ENCODE results near the gene U2AF1L4. TPM values are rescaled to one million over a fixed set of nuclear protein-coding genes. Genes with fewer than 3 reads are reported as not detected.

U2AF1L4 gene
- polyA plus RNA-seq, 3 donors, result 13.2 to 30.3 (median 28.8) TPM

DNA sequence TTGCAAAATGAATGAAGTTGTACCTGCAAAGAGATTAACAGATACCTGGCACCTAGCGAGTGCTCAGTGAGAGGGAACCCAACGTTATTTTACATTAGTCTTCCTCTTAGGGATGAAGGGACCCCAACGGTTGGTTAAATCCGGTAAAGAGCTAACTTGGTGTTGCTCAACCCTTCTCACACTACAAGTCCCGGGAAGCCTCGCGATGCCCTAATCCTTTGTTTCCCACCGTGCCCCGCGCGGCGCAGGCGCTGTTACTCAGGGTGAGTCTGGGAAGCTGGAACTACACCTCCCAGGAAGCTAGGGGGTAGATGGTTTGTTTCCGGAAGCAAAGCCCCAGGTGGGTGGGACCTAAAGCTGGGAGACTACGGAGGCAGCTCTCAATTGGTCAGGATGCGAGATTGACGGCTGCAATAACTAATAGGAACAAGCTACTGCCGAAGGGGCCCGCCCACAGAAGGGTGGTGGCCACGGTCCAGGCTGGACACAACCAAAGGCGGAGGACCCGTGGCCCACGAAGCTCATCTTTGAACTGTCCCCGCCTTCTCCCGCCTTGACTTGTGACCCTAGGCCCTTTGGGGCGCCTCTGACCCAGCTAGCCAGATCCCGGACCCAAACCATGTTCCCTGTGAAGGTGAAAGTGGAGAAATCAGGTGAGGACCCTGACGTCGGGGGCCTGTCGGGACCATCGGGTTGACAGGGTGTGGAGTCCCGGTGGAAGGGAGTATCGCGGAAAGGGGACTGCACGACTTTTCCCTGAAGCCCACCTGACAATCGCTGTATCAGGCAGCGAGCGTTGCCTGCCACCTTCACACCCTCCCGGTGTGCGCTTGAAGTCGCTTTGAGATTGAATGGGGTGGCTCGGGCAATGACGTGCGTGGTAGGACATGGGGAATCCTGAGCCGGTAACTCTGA, 3.1 kb upstream of the U2AF1L4 start, which contains the start of gene LIN37:
LIN37 (plus strand) TSS at position 471 of the 915 bp plus-strand sequence; CDS start at position 620, 149 bp downstream.
- WGBS, 3 donors, result 1% methylated on average over 45 of the region's 45 CpGs
- H3K27ac ChIP-seq (ENCODE audit: low read depth, low read length), result no peak within 1 kb of the TSS

DNA sequence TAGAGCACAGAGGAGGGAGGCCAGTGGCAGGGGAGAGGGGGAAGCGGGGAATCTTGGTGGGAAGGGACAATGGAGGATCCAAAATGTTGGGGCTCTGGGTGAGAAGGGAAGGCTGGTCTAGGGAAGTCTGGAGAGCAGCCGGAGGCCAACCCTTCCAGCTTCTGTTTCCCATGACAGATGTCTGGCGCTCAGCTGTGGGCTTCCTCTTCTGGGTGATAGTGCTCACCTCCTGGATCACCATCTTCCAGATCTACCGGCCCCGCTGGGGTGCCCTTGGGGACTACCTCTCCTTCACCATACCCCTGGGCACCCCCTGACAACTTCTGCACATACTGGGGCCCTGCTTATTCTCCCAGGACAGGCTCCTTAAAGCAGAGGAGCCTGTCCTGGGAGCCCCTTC, 1.3 kb upstream of the U2AF1L4 start:
- H3K27ac ChIP-seq (ENCODE audit: low read depth, low read length), result no peak overlapping the region
- WGBS, 3 donors, result 72 to 83% (median 77%) methylated on average over 5 of the region's 5 CpGs

DNA sequence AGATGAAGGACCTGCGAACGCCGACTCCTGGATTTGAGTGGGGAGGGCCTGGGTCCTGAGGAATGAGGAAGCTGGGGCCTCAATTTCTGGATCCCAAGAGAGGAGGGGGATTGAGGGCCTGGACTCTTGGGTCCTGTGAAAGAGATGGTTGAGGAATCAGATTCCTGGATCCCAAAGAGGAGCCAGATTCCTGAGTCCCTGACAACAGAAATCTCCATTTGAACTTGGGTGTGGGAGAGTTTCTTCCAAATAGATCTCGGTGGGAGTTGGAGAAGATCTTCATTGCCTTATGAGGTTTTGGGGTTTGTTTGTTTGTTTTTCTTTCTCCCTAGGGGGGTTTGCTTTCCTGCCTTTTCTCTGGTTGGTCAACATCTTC, 857 bp upstream of the U2AF1L4 start:
- H3K27ac ChIP-seq (ENCODE audit: low read depth, low read length), result no peak overlapping the region
- 1 to 12% (median 11%) methylated on average over 4 of the region's 4 CpGs for WGBS, 3 donors

DNA sequence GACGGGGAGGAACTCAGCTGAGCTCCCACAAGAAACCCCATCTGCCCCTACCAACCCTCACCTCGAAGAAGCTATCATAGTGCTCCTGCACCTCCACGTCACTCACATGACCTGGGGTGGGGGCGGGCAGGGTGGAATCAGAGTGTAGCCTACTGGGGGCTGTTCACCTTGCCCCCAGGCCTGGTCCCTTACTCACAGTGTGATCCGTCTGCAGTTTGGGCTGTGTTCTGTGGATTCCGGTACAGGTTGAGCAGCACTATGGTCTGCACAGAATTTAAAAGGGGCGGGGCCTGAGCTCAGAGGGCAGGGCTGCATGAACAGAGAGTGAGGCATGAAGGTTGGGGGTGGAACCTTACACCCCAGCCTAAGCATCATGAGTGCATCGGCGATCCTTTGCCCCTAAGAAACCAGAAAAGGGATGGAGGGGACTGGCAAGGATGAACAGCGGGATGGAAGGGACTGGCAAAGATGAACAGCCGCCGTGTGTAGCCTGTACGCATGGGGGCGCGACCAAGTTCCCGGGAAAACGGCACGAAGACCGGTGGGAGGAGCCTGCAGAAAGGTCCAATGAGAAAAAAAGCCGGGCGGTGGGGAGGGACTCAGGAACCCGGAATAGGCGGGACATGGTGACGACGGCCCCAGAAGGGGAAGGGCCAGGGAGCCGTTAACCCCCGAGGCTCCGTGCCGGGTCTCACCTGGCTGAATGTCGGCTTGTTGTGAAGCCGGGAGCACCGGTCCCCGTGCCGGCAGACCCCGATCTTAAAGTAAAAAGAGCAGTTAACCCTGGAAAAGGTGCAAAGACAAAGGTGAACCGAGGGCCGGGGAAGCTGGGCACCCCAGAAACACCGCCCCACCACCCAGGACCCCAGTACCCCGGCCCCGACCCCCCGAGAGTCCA, 539 bp downstream of the U2AF1L4 start:
- 7 to 8% (median 7%) methylated on average over 40 to 41 of the region's 41 CpGs for WGBS, 3 donors
- H3K27ac ChIP-seq (ENCODE audit: low read depth, low read length), result peak overlapping the region; percentile 98

DNA sequence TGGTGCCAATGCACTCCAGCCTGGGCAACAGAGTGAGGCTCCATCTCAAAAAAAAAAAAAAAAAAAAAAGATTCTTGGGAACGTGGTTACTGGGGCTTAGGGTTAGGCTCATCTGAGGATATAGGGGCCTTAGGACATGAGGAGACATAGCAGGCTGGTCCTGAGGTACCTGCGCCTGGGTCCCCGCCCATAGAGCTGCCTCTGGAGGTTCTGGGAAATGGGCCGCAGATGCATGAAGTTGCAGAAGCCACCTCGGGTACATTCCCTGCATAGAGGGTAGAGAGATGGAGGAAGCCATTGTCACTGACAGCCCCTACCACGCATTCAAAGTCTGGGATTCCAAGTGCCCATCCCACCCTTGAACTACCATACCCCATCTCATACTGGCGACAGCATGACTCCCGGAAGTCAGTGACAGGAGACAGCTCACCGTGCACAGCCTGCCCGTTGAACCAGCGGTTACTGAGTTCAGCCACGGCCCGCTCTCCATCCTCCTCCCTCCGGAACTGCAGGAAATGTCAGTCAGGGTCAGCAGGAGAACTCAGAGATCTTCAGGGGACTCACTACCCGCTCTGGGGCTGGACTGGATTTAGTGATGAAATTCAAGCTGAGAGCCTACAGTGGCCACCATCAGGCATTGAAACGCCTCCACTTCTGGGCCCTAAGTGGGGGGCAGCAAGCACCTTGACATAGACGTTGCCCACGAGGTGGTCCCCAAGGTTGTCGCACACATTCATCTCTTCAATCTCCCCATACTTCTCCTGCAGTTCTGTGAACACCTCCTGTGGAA, 1.4 kb downstream of the U2AF1L4 start:
- H3K27ac ChIP-seq (ENCODE audit: low read depth, low read length), result no peak overlapping the region
- 85 to 89% (median 89%) methylated on average over 19 of the region's 19 CpGs for WGBS, 3 donors

DNA sequence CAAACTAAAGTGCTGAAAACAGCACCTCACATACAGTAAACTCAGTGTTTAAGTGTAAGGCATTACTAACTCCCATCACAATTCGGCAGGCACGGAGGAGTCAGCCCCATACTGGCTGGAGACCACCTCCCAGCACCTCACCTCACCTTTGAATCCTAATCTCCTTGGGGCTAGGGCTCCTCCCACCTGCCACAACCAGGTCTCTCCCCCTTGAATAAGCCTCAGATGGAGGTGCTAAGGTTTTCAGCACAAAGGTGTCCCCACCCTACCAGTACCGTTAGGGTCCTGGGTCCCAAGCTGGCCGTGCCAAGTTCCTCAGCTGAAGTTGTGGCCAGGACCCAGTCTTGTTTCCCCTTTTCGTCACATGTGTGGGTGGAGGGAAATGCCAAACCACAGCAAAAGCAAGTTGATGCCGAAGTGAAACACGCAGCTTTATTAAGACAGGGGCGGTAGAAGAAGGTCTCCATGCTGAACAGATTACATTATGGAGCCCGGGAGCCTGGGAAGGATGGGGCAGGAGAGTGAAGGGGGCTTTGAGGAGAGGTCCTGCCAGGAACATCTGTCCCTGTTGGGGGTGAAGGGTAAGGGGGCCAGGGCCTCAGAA, 3.0 kb downstream of the U2AF1L4 start, which contains the start of gene IGFLR1:
IGFLR1 (minus strand) TSS at position 332 of the 604 bp plus-strand sequence. CDS start 1,272 bp downstream, outside the sequence.
- 51 to 73% (median 60%) methylated on average over 9 of the region's 9 CpGs for WGBS, 3 donors
- peak within 1 kb of the TSS; percentile 19 for H3K27ac ChIP-seq (ENCODE audit: low read depth, low read length)

DNA sequence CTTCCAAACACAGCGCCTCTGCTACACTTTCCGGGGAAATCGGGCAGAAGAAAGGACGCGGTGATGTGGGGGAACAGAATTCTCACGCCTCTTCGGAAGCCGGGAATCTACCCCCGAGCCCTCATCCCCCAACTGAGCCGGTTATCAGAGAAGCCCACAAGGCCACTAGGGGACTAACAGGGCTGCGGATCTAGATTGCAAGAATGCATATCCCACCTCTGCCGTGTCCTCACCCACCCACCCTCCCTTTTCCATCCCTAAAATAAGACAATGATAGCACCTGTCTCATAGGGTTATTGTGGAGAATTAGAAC, 4.1 kb downstream of the U2AF1L4 start:
- WGBS, 3 donors, result 1 to 10% (median 5%) methylated on average over 12 of the region's 12 CpGs
- H3K27ac ChIP-seq (ENCODE audit: low read depth, low read length), result peak overlapping the region; percentile 51

DNA sequence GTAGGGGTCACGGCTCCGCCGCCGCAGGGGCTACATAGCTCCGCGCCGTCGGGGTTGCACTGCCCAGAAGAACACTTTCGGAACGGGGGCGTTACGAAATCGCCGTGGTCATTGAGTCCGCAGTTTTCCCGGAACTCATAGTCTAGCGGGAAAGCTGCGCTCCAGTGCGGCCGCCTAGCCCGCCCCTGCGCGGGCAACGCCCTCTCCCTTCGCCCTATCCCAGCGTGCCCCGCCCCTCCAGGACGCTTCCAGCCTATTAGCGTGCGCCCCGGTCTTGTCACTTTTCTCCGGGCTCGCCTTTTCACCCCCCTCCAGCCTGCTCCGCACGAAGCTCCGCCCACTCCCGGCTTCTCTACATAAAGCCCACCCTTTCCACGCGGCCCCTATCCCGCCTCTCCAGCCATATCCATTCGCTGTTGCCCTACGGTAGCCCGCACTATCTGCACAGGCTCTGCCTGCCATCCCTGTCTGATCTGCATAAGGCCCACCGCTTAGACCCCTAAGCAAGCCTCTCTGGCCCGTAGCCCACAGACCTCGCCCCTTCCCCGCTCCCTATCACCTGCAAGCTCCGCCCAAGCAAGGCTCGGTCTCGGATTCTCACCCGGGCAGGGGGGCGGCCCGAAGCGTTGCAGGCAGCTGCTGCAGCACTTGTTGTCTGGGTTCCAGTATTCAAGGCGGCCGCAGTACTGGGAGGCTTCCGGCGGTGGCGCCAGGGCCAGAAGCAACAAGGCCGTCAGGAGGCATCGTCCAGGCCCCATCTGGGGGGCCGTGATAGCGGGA, 4.6 kb downstream of the U2AF1L4 start:
- H3K27ac ChIP-seq (ENCODE audit: low read depth, low read length), result peak overlapping the region; percentile 51
- 0 to 1% (median 0%) methylated on average over 59 to 63 of the region's 63 CpGs for WGBS, 3 donors

DNA sequence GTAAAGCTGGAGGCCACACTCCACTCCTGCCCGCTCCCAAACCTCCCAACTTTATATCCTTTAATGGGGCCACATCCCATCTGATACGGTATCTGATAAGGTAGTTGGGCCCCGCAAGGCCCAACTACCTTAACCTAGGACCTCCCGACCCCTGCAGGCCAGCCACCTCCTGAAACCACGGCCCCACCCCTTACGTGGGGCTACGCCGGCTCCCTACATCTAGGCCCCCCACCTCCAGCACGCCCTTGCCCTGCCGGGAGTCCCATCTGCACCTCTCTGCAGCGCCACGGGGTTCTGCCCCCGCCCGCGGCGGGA, 5.2 kb downstream of the U2AF1L4 start:
- 0 to 7% (median 5%) methylated on average over 16 of the region's 16 CpGs for WGBS, 3 donors
- H3K27ac ChIP-seq (ENCODE audit: low read depth, low read length), result peak overlapping the region; percentile 45

DNA sequence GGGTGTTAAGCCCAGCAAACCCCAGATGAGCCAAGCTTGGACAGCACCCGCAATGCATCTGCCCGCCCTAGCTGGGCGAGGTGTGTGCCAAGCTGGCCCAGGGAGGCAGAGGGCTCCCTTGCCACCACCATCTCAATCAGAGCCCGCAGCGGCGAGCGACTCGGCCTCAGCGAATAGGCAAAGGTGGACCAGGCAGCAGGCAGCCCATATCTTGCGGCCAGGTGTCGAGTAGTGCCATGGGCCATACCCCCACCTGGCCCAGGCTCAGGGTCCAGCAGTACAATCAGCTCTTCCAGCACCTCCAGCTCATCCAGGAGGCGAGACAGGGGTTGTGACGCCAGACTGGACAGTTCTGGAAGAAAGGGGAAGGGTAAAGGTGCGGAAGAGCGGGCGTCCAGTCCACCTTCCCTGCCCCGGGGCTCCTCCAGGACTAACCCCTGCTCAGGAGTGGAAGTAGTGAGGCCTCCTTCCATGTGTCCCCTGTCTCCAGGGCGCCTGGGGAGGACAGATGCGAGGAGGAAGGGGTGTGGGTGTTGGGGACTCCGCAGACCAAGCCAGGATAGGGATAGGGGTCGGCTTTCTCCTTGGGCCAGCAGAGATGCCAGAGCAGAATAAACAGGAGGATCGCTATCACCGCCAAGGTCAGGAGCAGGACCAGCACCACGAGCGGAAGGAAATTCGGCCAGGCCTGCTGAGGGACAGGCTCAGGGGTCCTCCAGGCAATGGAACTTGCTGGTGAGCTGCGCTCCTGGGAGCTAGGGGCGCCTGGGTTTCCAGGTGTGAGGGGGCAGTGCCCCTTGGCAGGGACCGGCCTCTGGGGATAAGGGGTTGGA, 5.7 kb downstream of the U2AF1L4 start:
- WGBS, 3 donors, result 70 to 81% (median 80%) methylated on average over 29 of the region's 29 CpGs
- peak overlapping the region; percentile 45 for H3K27ac ChIP-seq (ENCODE audit: low read depth, low read length)

DNA sequence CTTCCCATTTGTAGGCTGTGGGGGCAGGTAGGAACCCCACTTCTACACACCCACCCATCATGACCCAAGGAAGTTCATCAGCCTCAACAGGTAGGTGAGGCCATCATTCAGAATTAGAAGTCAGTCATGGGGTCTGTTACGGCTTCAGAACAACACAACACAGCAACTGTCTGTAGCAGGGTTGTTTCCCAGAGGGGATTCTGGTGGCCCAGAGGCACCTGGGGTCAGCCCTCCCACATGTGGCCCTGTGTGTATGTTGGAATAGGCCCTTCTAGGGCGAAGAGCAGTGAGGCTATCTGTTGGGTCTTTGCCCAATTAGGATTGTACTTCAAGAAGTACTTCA, 6.4 kb downstream of the U2AF1L4 start:
- H3K27ac ChIP-seq (ENCODE audit: low read depth, low read length), result no peak overlapping the region
- WGBS, 3 donors, result 72 to 97% (median 83%) methylated on average over 2 of the region's 2 CpGs

DNA sequence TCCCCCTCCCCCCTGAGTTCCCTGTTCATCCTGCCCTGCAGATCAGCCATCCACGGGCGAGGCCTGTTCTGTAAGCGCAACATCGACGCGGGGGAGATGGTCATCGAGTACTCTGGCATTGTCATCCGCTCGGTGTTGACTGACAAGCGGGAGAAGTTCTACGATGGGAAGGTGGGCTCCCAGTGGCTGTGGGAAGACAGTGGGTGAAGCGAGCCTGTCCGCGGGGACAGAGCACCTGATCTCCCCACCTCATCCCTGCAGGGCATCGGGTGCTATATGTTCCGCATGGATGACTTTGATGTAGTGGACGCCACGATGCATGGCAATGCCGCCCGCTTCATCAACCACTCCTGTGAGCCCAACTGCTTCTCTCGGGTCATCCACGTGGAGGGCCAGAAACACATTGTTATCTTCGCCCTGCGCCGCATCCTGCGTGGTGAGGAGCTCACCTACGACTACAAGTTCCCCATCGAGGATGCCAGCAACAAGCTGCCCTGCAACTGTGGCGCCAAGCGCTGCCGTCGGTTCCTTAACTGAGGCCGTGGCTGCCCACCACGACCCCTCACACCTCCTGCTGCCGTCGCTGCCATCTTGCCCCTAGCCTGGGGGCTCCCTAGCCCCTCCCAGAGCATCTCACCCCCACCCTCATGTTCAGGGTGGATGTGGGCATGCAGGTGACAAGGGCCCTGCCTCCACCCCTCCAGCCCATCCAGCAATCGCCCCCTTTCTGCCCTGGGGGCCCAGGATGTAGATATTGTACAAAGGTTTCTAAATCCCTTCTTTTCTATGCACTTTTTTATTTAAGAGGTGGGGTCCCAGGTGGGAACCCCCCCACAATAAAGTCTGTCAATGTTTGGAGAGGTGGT, 7.0 kb downstream of the U2AF1L4 start:
- no peak overlapping the region for H3K27ac ChIP-seq (ENCODE audit: low read depth, low read length)
- 90 to 91% (median 91%) methylated on average over 37 of the region's 37 CpGs for WGBS, 3 donors

DNA sequence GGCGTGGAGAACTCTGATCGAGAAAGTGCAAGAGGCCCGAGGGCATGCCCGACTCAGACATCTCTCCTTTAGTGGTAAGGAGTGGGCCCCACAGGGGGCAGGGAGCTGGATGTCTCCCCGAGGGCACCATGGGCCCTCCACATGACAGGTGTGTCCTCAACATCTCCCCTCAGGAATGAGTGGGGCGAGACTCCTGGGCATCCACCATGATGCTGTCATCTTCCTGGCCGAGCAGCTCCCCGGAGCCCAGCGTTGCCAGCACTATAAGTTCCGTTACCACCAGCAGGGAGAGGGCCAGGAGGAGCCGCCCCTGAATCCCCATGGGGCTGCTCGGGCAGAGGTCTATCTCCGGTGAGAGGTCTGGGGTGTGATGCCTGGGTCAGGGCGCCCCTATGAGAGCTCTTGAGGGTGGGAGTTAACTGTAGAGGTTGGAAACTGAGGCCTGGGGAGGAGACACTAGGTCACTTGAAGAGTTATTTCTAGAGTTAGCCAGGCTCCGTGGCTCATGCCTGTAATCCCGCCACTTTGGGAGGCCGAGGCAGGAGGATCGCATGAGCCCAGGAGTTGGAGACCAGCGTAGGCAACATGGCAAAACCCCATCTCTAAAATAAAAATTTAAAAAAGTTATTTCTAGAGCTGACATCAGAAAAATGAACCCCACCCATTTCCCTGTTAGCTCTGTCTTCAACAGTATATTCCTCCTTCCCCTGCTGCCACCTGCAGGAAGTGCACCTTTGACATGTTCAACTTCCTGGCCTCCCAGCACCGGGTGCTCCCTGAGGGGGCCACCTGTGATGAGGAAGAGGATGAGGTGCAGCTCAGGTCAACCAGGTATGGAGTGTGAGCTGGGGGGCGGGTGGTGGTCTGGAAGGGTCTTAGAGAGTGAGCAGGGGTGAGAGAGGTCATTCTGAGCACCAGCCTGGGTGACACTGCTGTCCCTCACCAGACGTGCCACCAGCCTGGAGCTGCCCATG, 8.0 kb downstream of the U2AF1L4 start:
- 84 to 89% (median 88%) methylated on average over 22 of the region's 22 CpGs for WGBS, 3 donors
- no peak overlapping the region for H3K27ac ChIP-seq (ENCODE audit: low read depth, low read length)

DNA sequence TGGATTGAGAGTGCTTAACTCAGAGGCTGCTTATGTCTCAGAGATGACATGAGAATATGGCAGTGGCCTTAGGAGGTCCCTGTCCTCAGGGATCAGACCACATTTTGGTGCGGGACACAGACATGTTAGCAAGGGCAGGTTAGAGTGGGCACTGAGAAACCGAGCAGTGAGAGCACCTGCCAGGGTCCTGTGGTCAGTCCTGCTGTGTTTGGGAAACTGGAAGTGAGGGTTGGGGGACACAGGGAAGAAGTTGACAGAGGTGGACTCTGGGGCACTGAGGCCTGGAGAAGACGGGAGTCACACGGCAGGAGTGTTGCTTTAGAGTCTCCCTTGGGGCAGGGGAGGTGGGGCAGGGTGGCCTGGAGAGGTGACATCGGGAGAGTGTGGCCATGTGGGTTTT, 10.3 kb downstream of the U2AF1L4 start:
- 80 to 87% (median 84%) methylated on average over 5 of the region's 5 CpGs for WGBS, 3 donors

DNA sequence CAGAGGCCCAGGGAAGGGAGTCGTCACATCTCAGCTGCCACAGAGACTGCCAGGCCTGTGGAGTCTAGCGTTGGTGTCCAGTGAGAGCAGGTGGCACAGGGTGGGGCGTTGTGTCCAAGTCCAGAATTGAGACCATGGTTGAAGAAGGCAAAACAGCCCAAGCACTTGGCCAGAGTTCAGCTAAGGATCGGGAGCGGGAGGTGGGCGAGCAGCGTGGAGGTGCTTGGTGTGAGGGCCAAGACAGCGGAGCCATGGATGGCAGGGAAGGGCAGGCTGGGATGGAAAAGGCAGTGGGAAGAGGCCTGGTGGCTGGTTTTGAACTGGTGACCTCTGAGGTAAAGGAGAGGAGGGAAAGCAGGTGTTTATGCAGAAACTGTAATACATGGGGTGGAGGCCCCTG, 10.9 kb downstream of the U2AF1L4 start:
- WGBS, 3 donors, result 94 to 96% (median 95%) methylated on average over 8 of the region's 8 CpGs
- no peak overlapping the region for H3K27ac ChIP-seq (ENCODE audit: low read depth, low read length)

More for the DNA sequence above, 10.3 kb downstream of the U2AF1L4 start:
- H3K27ac ChIP-seq (ENCODE audit: low read depth, low read length), result no peak overlapping the region

Data from adipose tissue (tissue), 3 donors.